SK-N-SH (cell line): ENCODE results near the gene E4F1.

Experiments
- CTCF ChIP-seq: fragments of 200-600 bp; sonication (generic); IDR thresholded peaks from 2 replicates; pipeline ENCODE4 v1.6.1; 2017; ENCODE audit warnings: antibody characterized with exemption, mild to moderate bottlenecking, moderate library complexity
- GATA2 ChIP-seq: sonication (generic); formaldehyde crosslinking; IDR thresholded peaks from 2 replicates; pipeline ENCODE4 v1.5.0; 2020; ENCODE audit warnings: mild to moderate bottlenecking, missing genetic modification reagents
- POLR2AphosphoS5 ChIP-seq: IDR thresholded peaks from 2 replicates; pipeline ENCODE4 v1.6.1; 2012; ENCODE audit warnings: low read depth, low read length
- RAD21 ChIP-seq: IDR thresholded peaks from 2 replicates; pipeline ENCODE4 v1.6.1; 2012; ENCODE audit warnings: mild to moderate bottlenecking, low read length
- SIN3A ChIP-seq: IDR thresholded peaks from 2 replicates; pipeline ENCODE4 v1.6.1; 2012; ENCODE audit warnings: low read depth, mild to moderate bottlenecking, low read length, moderate library complexity, borderline replicate concordance
- TAF1 ChIP-seq: IDR thresholded peaks from 2 replicates; pipeline ENCODE4 v1.6.1; 2012; ENCODE audit warnings: low read depth, mild to moderate bottlenecking, low read length, moderate library complexity, borderline replicate concordance

GRCh38 chr16:2235234-2235651, 11.9 kb downstream of the E4F1 start:
- TF ChIP-seq RAD21, result no peak
- TF ChIP-seq TAF1, result no peak
- no peak for TF ChIP-seq CTCF
- no peak for TF ChIP-seq SIN3A
- no peak for TF ChIP-seq GATA2 (CRISPR knock-in tag)
- TF ChIP-seq POLR2AphosphoS5, result no peak
